Measurements from ENCODE around the gene PITPNM1. TPM values are rescaled to one million over a fixed set of nuclear protein-coding genes. Genes with fewer than 3 reads are reported as not detected.
"Not testable (repeated sequence)": the region's sequence is repeated elsewhere in the genome, so short reads cannot be mapped to it uniquely, and the experiment has no call there.

PITPNM1 gene
- total and polyA plus RNA-seq, 9 donors, result 3.1 to 77.2 (median 6.1) TPM

- peak in 1 of 5 donors; percentile 25 for DNase-seq
- Histone ChIP-seq H3K36me3 (no peaks in the 10 kb centered on the region), H3K4me1 (ENCODE audit: insufficient read depth) (peaks cover 9% of the 10 kb centered on the region), H3K9me3 (no peaks in the 10 kb centered on the region), H3K27ac (no peak overlapping the region), H3K4me3 (no peak overlapping the region), H3K27me3 (no peaks in the 10 kb centered on the region)
- no peak for TF ChIP-seq EP300 (IDR thresholded peaks at IDR 0.05)
- no peak for TF ChIP-seq POLR2A (IDR thresholded peaks at IDR 0.05)
- TF ChIP-seq CTCF (IDR thresholded peaks at IDR 0.05), result no peak
- intact Hi-C loops (cut with DNase I), result no loop called here
- WGBS, 3 donors, result 77 to 88% (median 80%) methylated on average over 20 of the region's 20 CpGs
Measured at GRCh38 chr11:67486481-67487195, 18.5 kb downstream of the PITPNM1 start.

- peak in 1 of 5 donors; percentile 26 for DNase-seq
- intact Hi-C loops (cut with DNase I); H3K4me1 ChIP-seq (ENCODE audit: insufficient read depth); H3K9me3 ChIP-seq; H3K36me3 ChIP-seq; H3K4me3 ChIP-seq; H3K27ac ChIP-seq; H3K27me3 ChIP-seq: not testable (repeated sequence)
- WGBS, 3 donors, result 88 to 95% (median 92%) methylated on average over 7 of the region's 7 CpGs
Measured at GRCh38 chr11:67485873-67486361, 19.2 kb downstream of the PITPNM1 start.

GRCh38 chr11:67484847-67485311, 20.3 kb downstream of the PITPNM1 start:
- H3K27ac ChIP-seq, result no peak overlapping the region

GRCh38 chr11:67483831-67484665, 21.1 kb downstream of the PITPNM1 start:
- Histone ChIP-seq H3K9me3 (no peaks in the 10 kb centered on the region), H3K4me3 (no peak overlapping the region), H3K27ac (no peak overlapping the region), H3K4me1 (ENCODE audit: insufficient read depth) (peaks cover 9% of the 10 kb centered on the region), H3K36me3 (no peaks in the 10 kb centered on the region), H3K27me3 (no peaks in the 10 kb centered on the region)
- TF ChIP-seq CTCF (IDR thresholded peaks at IDR 0.05) (no peak), EP300 (IDR thresholded peaks at IDR 0.05) (no peak), POLR2A (IDR thresholded peaks at IDR 0.05) (no peak)
- intact Hi-C loops (cut with DNase I), result no loop called here
- WGBS, 3 donors, result 81 to 90% (median 84%) methylated on average over 16 of the region's 16 CpGs
- peak in 3 of 5 donors; percentile 28 to 44 (median 40) for DNase-seq

More at GRCh38 chr11:67484847-67485311, 20.3 kb downstream of the PITPNM1 start:
- Histone ChIP-seq H3K9me3 (no peaks in the 10 kb centered on the region), H3K4me3 (no peak overlapping the region), H3K4me1 (ENCODE audit: insufficient read depth) (peaks cover 9% of the 10 kb centered on the region), H3K36me3 (no peaks in the 10 kb centered on the region), H3K27me3 (no peaks in the 10 kb centered on the region)
- DNase-seq, result peak in 2 of 5 donors; percentile 20 to 29
- WGBS, 3 donors, result 77 to 87% (median 79%) methylated on average over 11 of the region's 11 CpGs
- TF ChIP-seq POLR2A (IDR thresholded peaks at IDR 0.05) (no peak), EP300 (IDR thresholded peaks at IDR 0.05) (no peak), CTCF (IDR thresholded peaks at IDR 0.05) (no peak)
- intact Hi-C loops (cut with DNase I), result no loop called here
